ENCODE results near the gene BEGAIN. TPM values are rescaled to one million over a fixed set of nuclear protein-coding genes. Genes with fewer than 3 reads are reported as not detected.
A peak's percentile ranks its signal among the peaks of the same experiment; 100 is the strongest.

BEGAIN gene
- total RNA-seq, 1 donor from 2014 or later: 1.3 TPM

GRCh38 chr14:100581228-100582145, 5.7 kb downstream of the BEGAIN start:
- ATAC-seq: no peak
- peak; percentile 41 for DNase-seq
- intact Hi-C loops (cut with DNase I): no loop called here

GRCh38 chr14:100580316-100581227, 6.6 kb downstream of the BEGAIN start:
- intact Hi-C loops (cut with DNase I): no loop called here
- ATAC-seq: no peak
- Histone ChIP-seq H3K27me3 (ENCODE audit: low read depth) (peaks cover 3% of the 10 kb centered on the region), H3K27ac (no peak overlapping the region), H3K36me3 (no peaks in the 10 kb centered on the region), H3K4me3 (no peak overlapping the region), H3K4me1 (no peaks in the 10 kb centered on the region), H3K9me3 (peaks cover 4% of the 10 kb centered on the region)
- TF ChIP-seq CTCF (IDR thresholded peaks at IDR 0.05): no peak
- DNase-seq: peak; percentile 27

More at GRCh38 chr14:100581228-100582145, 5.7 kb downstream of the BEGAIN start:
- Histone ChIP-seq H3K4me1 (peaks cover 5% of the 10 kb centered on the region), H3K36me3 (no peaks in the 10 kb centered on the region), H3K27ac (no peak overlapping the region), H3K27me3 (ENCODE audit: low read depth) (peaks cover 12% of the 10 kb centered on the region), H3K4me3 (no peak overlapping the region), H3K9me3 (peaks cover 4% of the 10 kb centered on the region)
- no peak for TF ChIP-seq CTCF (IDR thresholded peaks at IDR 0.05)

- H3K4me3 ChIP-seq: no peak overlapping the region
- ATAC-seq: no peak
- intact Hi-C loops (cut with DNase I): no loop called here
These were observed 8.7 kb downstream of the BEGAIN start for GRCh38 chr14:100578552-100578951.

GRCh38 chr14:100577986-100578431, 9.2 kb downstream of the BEGAIN start:
- intact Hi-C loops (cut with DNase I): no loop called here
- peak; percentile 34 for DNase-seq

More at GRCh38 chr14:100578552-100578951, 8.7 kb downstream of the BEGAIN start:
- Histone ChIP-seq H3K27ac (no peak overlapping the region), H3K4me1 (no peaks in the 10 kb centered on the region), H3K27me3 (ENCODE audit: low read depth) (peaks cover 6% of the 10 kb centered on the region), H3K36me3 (no peaks in the 10 kb centered on the region), H3K9me3 (peaks cover 4% of the 10 kb centered on the region)
- no peak for TF ChIP-seq CTCF (IDR thresholded peaks at IDR 0.05)
- no peak for DNase-seq

More at GRCh38 chr14:100577986-100578431, 9.2 kb downstream of the BEGAIN start:
- Histone ChIP-seq H3K4me1 (no peaks in the 10 kb centered on the region), H3K27me3 (ENCODE audit: low read depth) (peaks cover 11% of the 10 kb centered on the region), H3K36me3 (no peaks in the 10 kb centered on the region), H3K27ac (no peak overlapping the region), H3K9me3 (peaks cover 4% of the 10 kb centered on the region), H3K4me3 (no peak overlapping the region)
- no peak for TF ChIP-seq CTCF (IDR thresholded peaks at IDR 0.05)
- no peak for ATAC-seq

All from lower lobe of right lung (tissue), 2 donors.